CD8-positive, alpha-beta memory T cell (primary cell): ENCODE results near the gene RNF126. TPM values are rescaled to one million over a fixed set of nuclear protein-coding genes. Genes with fewer than 3 reads are reported as not detected.
"Not testable (repeated sequence)": the region's sequence is repeated elsewhere in the genome, so short reads cannot be mapped to it uniquely, and the experiment has no call there.

Experiments
- CTCF ChIA-PET: fragments of 350-600 bp; sonication (Branson Sonifier 250); formaldehyde crosslinking; loops from one replicate; lab custom pipeline; 2021; ENCODE audit warnings: antibody characterized with exemption; lab: Charles Lee
- POLR2A ChIA-PET: fragments of 350-600 bp; sonication (Branson Sonifier 250); formaldehyde crosslinking; loops from one replicate; lab custom pipeline; 2021; ENCODE audit warnings: antibody characterized with exemption; lab: Charles Lee
- DNase-seq, 5 donors: peaks; one replicate each; pipeline versions ENCODE4 v3.0.0 to v3.0.0-alpha.2; 2020 to 2022; ENCODE audit warnings: mixed read lengths in 1 of 5
- H3K27ac ChIP-seq: one replicate; pipeline ENCODE4 v1.7.0; 2013; ENCODE audit warnings: low read depth, mild to moderate bottlenecking, low read length, moderate library complexity
- H3K27me3 ChIP-seq: 2 replicates; pipeline ENCODE4 v1.7.0; 2013; ENCODE audit warnings: low read length, mild to moderate bottlenecking; ENCODE audit not compliant: insufficient read depth, poor library complexity, severe bottlenecking
- H3K36me3 ChIP-seq: 2 replicates; pipeline ENCODE4 v1.7.0; 2013; ENCODE audit warnings: mild to moderate bottlenecking, low read length, moderate library complexity; ENCODE audit not compliant: insufficient read depth
- H3K4me1 ChIP-seq: 2 replicates; pipeline ENCODE4 v1.7.0; 2013; ENCODE audit warnings: mild to moderate bottlenecking, low read length, moderate library complexity; ENCODE audit not compliant: insufficient read depth
- H3K4me3 ChIP-seq: 2 replicates; pipeline ENCODE4 v1.7.0; 2013; ENCODE audit warnings: mild to moderate bottlenecking, low read length
- H3K9me3 ChIP-seq: 2 replicates; pipeline ENCODE4 v1.7.0; 2013; ENCODE audit warnings: mild to moderate bottlenecking, low read length
- H3K27ac Mint-ChIP-seq, 8 donors: one replicate each; pipeline ENCODE4 v1.8.0; 2020 to 2021; ENCODE audit warnings: mixed read lengths in 8 of 8, mild to moderate bottlenecking in 6 of 8, inconsistent platforms in 3 of 8, moderate library complexity in 3 of 8
- H3K27me3 Mint-ChIP-seq, 2 donors: one replicate each; pipeline ENCODE4 v1.8.0; 2020 to 2021; ENCODE audit warnings: mixed read lengths in 2 of 2, mild to moderate bottlenecking in 1 of 2, moderate library complexity in 1 of 2
- H3K36me3 Mint-ChIP-seq, 3 donors: one replicate each; pipeline ENCODE4 v1.8.0; 2020 to 2021; ENCODE audit warnings: mixed read lengths in 3 of 3, inconsistent platforms in 1 of 3, mild to moderate bottlenecking in 1 of 3
- H3K4me1 Mint-ChIP-seq, 3 donors: one replicate each; pipeline ENCODE4 v1.8.0; 2020 to 2021; ENCODE audit warnings: mixed read lengths in 3 of 3, inconsistent platforms in 1 of 3, mild to moderate bottlenecking in 1 of 3
- H3K4me3 Mint-ChIP-seq, 7 donors: one replicate each; pipeline ENCODE4 v1.8.0; 2020 to 2021; ENCODE audit warnings: mixed read lengths in 7 of 7, mild to moderate bottlenecking in 6 of 7, moderate library complexity in 4 of 7, inconsistent platforms in 2 of 7
- H3K9me3 Mint-ChIP-seq, 5 donors: one replicate each; pipeline ENCODE4 v1.8.0; 2020 to 2022; ENCODE audit warnings: mixed read lengths in 5 of 5, mild to moderate bottlenecking in 3 of 5, moderate library complexity in 2 of 5, inconsistent platforms in 1 of 5
- polyA plus RNA-seq: library from polyadenylated mRNA; unstranded; fragments of 300-500 nt; fragmentation: Illumina TruSeq; gene quantifications from one replicate; pipeline ENCODE4 v1.2.3, GENCODE V29; 2021
- total RNA-seq, 2 experiments: library from RNA; stranded (reverse); gene quantifications; one replicate each; pipeline ENCODE4 v1.2.3, GENCODE V29; 2021

Gene RNF126
- total and polyA plus RNA-seq, 3 experiments from 2014 or later, result 89.6 to 100.0 (median 95.5) TPM

DNA sequence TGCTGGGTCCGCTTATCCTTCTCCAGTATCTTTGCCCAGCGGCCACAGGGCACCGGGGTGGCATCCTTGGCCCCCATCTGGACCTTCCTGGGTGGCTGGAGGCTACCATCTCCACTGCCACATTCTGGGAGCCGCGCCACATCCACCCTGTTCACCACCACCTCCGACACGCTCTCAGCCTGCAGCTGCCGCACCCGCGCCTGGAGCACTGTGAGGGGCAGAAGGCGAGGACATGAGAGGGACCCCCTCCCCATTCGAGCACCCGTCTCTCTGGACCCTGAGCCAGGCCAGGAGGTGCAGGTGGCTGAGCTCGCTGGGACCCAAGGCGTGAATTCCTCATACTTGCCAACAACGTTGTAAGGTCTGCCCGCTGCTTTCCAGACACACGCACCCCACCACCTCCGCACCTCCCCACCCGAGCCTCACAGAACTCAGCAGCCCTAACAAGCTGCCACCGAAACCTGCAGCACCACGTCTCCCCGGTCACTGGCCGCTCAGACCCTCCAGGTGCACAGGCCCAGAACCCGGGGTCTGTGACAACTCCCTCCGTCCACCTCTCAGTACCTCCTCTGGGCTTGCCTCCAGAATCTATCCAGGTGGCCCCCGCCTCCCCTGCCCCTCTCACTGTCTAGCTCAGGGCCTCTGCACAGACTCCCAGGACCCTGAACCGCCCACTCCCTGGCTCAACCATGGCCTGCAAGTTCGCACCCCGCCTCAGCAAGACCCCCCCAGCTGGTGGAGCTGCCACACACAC, 32.9 kb downstream of the RNF126 start:
- Mint-ChIP-seq H3K27ac (peak overlapping the region in 2 of 8 donors; percentile 45 to 92), H3K4me1 (peaks cover 27 to 45% (median 38%) of the 10 kb centered on the region in 3 donors), H3K36me3 (peaks cover 6 to 48% (median 6%) of the 10 kb centered on the region in 3 donors), H3K9me3 (no peaks in the 10 kb centered on the region), H3K27me3 (no peaks in the 10 kb centered on the region), H3K4me3 (peak overlapping the region in 4 of 7 donors; percentile 9 to 61 (median 39))
- Histone ChIP-seq H3K27me3 (no peaks in the 10 kb centered on the region), H3K4me1 (peaks cover 19% of the 10 kb centered on the region), H3K27ac (no peak overlapping the region), H3K9me3 (no peaks in the 10 kb centered on the region), H3K4me3 (no peak overlapping the region), H3K36me3 (peaks cover 12% of the 10 kb centered on the region)
- ChIA-PET POLR2A (no interaction called here), CTCF (interaction anchor here (0.8 to 1.0 kb wide), 2 partner anchors 33 to 119 kb away, joined by 3 to 5 read pairs; partner anchors contain the start of gene RNF126)
- DNase-seq, result no peak

DNA sequence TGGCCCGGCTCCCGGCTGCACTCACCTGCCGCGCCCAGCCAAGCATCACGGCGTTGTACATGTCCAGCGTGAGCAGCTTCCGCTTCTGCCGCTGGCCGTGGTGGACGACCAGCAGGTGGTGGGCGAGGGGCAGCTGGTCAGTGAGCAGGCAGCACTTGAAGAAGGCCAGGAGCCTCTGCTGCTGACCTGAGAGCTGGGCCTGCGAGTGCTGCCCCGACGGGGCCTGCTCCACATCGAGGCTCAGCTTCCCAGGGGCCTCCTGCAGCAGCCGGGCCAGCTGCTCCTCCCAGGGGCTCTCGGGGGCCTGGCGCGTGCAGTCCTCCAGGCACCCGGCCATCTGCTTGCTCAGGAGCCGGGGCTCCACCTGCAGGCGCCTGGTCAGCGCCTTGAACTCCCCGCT, 33.5 kb downstream of the RNF126 start:
- H3K9me3 ChIP-seq, H3K9me3 Mint-ChIP-seq, POLR2A ChIA-PET, H3K27ac ChIP-seq, H3K4me3 ChIP-seq, H3K27me3 Mint-ChIP-seq, H3K27me3 ChIP-seq, CTCF ChIA-PET, DNase-seq, H3K4me3 Mint-ChIP-seq: not testable (repeated sequence)
- Histone ChIP-seq H3K36me3 (peaks cover 12% of the 10 kb centered on the region), H3K4me1 (peaks cover 19% of the 10 kb centered on the region)
- Mint-ChIP-seq H3K27ac (peak overlapping the region in 1 of 8 donors; percentile 43), H3K4me1 (peaks cover 27 to 45% (median 38%) of the 10 kb centered on the region in 3 donors), H3K36me3 (peaks cover 6 to 49% (median 6%) of the 10 kb centered on the region in 3 donors)

DNA sequence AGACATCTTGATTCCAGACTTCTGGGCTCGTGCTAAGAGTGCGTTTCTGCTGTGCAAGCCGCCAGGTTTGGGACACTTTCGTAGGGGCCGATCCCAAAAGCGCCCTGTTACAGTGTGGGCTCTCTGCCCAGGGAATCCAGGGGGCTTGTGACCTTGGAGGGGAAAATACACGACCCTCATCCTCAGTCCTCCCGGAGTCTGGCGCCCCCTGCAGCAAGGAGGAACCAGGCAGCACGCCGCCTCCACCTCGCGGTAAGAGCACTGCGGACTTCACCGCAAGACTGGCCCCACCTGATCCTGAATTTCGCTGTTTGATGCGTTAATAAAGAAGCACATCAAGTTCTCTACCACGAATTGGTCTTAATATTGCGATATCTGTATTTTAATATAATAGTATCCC, 34.8 kb downstream of the RNF126 start:
- CTCF ChIA-PET, result no interaction called here
- H3K4me3 Mint-ChIP-seq, result no peak overlapping the region
- no peak for DNase-seq

DNA sequence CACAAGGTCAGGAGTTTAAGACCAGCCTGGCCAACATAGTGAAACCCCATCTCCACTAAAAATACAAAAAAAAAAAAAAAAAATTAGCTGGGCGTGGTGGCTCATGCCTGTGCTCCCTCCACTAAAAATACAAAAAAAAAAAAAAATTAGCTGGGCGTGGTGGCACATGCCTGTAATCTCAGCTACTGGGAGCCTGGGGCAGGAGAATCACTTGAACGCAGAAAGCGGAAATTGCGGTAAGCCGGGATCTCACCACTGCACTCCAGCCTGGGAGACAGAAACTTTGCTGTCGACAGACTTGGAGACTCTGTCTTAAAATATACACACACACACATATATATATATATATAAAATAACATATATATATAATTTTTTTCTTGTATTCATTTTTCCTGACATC, 36.4 kb downstream of the RNF126 start:
- H3K36me3 Mint-ChIP-seq, result peaks cover 6 to 62% (median 6%) of the 10 kb centered on the region in 3 donors
- H3K27me3 Mint-ChIP-seq, POLR2A ChIA-PET, H3K9me3 ChIP-seq, H3K4me3 ChIP-seq, H3K4me3 Mint-ChIP-seq, H3K27me3 ChIP-seq, H3K27ac ChIP-seq, H3K9me3 Mint-ChIP-seq, H3K4me1 ChIP-seq, DNase-seq: not testable (repeated sequence)
- peaks cover 20% of the 10 kb centered on the region for H3K36me3 ChIP-seq
- H3K4me1 Mint-ChIP-seq, result peaks cover 16 to 21% (median 20%) of the 10 kb centered on the region in 3 donors
- peak overlapping the region in 1 of 8 donors; percentile 56 for H3K27ac Mint-ChIP-seq
- CTCF ChIA-PET, result interaction anchor here (0.9 kb wide), 1 partner anchor 16 kb away, joined by 4 read pairs; no protein-coding TSS in a partner anchor

More for the DNA sequence above, 34.8 kb downstream of the RNF126 start:
- H3K36me3 Mint-ChIP-seq, result peaks cover 6 to 62% (median 6%) of the 10 kb centered on the region in 3 donors
- Histone ChIP-seq H3K36me3 (peaks cover 20% of the 10 kb centered on the region), H3K27ac (no peak overlapping the region), H3K4me1 (peaks cover 11% of the 10 kb centered on the region), H3K4me3 (no peak overlapping the region), H3K9me3 (no peaks in the 10 kb centered on the region), H3K27me3 (no peaks in the 10 kb centered on the region)
- POLR2A ChIA-PET, result interaction anchor here (0.6 kb wide), 1 partner anchor 105 kb away, joined by 5 read pairs; no protein-coding TSS in a partner anchor
- H3K27me3 Mint-ChIP-seq, result no peaks in the 10 kb centered on the region
- no peaks in the 10 kb centered on the region for H3K9me3 Mint-ChIP-seq
- peaks cover 20 to 35% (median 32%) of the 10 kb centered on the region in 3 donors for H3K4me1 Mint-ChIP-seq
- H3K27ac Mint-ChIP-seq, result peak overlapping the region in 1 of 8 donors; percentile 90

DNA sequence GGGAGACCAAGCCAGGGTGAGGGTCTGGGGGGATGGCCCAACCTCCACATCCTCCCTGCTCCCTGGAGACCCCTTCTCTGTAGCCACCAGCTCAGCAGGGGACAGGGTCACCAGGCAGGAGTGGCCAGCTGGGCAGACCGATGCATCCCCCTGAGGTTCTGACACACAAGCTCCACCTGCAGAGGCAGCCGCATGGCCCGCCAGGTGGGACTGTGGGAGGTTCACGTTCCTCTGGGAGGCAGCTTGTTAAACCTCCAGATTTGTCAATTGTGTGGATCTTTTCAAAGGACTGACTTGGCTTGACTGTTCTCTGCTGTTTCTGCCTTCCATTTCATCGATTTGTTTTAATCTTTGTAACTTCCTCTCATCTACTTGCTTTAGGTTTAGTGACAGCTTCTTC, 37.8 kb downstream of the RNF126 start:
- Histone ChIP-seq H3K36me3 (peaks cover 20% of the 10 kb centered on the region), H3K27me3 (no peaks in the 10 kb centered on the region), H3K9me3 (no peaks in the 10 kb centered on the region), H3K4me3 (no peak overlapping the region), H3K4me1 (no peaks in the 10 kb centered on the region), H3K27ac (no peak overlapping the region)
- Mint-ChIP-seq H3K4me1 (peaks cover 9 to 20% (median 12%) of the 10 kb centered on the region in 3 donors), H3K27me3 (no peaks in the 10 kb centered on the region), H3K36me3 (peaks cover 6 to 56% (median 6%) of the 10 kb centered on the region in 3 donors), H3K4me3 (peak overlapping the region in 1 of 7 donors; percentile 75), H3K9me3 (no peaks in the 10 kb centered on the region), H3K27ac (peak overlapping the region in 1 of 8 donors; percentile 38)
- ChIA-PET CTCF (no interaction called here), POLR2A (no interaction called here)
- no peak for DNase-seq

DNA sequence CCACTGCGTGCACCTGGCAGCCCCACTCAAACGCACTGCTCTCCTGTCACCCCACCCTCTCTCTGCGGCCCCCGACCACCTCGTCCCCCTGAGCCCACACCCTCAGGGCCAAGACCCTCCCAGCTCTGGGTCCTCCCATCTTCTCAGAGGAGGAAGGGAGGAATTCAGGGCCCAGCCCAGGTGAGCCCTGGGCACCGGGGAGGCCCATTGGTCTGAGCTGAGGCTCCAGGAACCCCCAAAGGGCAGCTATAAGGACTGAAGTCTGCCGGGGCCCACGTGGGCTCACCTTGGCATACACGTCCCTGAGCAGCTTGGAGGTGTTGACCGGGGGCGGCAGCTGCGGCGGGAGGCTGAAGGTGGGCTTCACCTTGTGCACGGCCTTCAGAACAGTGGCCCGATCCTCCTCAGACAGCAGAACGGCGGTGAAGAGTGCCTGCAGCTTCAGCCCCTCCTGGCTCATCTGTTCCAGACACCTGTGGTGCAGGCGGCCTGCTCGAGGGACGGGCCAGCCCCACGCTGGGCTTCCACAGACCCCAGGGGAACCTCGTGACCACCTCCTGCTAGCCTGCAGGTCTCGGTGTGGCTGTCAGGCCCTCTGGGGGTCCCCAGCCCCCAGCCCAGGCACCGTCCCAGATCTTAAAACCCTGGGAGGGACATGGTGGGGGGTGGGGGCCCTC, 38.4 kb downstream of the RNF126 start:
- H3K27me3 Mint-ChIP-seq, result no peaks in the 10 kb centered on the region
- POLR2A ChIA-PET, result no interaction called here
- peaks cover 20% of the 10 kb centered on the region for H3K36me3 ChIP-seq
- no peak for DNase-seq
- peaks cover 6 to 20% (median 7%) of the 10 kb centered on the region in 3 donors for H3K4me1 Mint-ChIP-seq
- peak overlapping the region in 2 of 8 donors; percentile 36 to 54 for H3K27ac Mint-ChIP-seq
- no peaks in the 10 kb centered on the region for H3K4me1 ChIP-seq
- H3K9me3 ChIP-seq, result no peaks in the 10 kb centered on the region
- H3K4me3 ChIP-seq, result no peak overlapping the region
- no peak overlapping the region for H3K4me3 Mint-ChIP-seq
- CTCF ChIA-PET, result no interaction called here
- no peaks in the 10 kb centered on the region for H3K27me3 ChIP-seq
- peaks cover 6 to 56% (median 6%) of the 10 kb centered on the region in 3 donors for H3K36me3 Mint-ChIP-seq
- H3K9me3 Mint-ChIP-seq, result no peaks in the 10 kb centered on the region
- no peak overlapping the region for H3K27ac ChIP-seq

DNA sequence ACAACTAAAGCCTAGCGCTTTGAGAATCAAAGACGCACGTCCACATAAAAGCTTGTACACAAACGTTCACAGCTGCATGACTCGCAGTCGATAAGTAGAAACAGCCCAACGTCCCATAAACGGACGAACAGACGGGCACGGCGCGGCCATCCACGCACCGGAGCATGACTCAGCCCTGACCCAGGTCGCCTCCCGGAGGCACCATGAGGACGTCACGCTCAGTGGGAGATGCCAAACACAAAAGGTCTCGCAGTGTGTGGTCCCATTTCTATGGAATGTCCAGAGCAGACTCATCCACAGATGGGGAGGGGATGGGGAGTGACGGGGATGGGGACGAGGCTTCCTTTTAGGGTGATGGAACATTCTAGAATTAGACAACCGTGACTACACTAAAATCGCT, 39.0 kb downstream of the RNF126 start:
- Histone ChIP-seq H3K4me1 (no peaks in the 10 kb centered on the region), H3K9me3 (no peaks in the 10 kb centered on the region), H3K27ac (no peak overlapping the region), H3K27me3 (no peaks in the 10 kb centered on the region), H3K36me3 (peaks cover 18% of the 10 kb centered on the region), H3K4me3 (no peak overlapping the region)
- peak overlapping the region in 1 of 7 donors; percentile 5 for H3K4me3 Mint-ChIP-seq
- peaks cover 5 to 17% (median 5%) of the 10 kb centered on the region in 3 donors for H3K4me1 Mint-ChIP-seq
- no peak overlapping the region for H3K27ac Mint-ChIP-seq
- no peaks in the 10 kb centered on the region for H3K27me3 Mint-ChIP-seq
- ChIA-PET POLR2A (interaction anchor here (0.6 kb wide), 1 partner anchor 64 kb away, joined by 3 read pairs; no protein-coding TSS in a partner anchor), CTCF (no interaction called here)
- H3K9me3 Mint-ChIP-seq, result no peaks in the 10 kb centered on the region
- H3K36me3 Mint-ChIP-seq, result peaks cover 4 to 56% (median 5%) of the 10 kb centered on the region in 3 donors
- no peak for DNase-seq
